Duodenal mucosa (tissue), 2 donors: ENCODE results near the gene GABRP.
"Not testable (repeated sequence)": the region's sequence is repeated elsewhere in the genome, so short reads cannot be mapped to it uniquely, and the experiment has no call there.

Experiments used
- H3K27ac ChIP-seq: one replicate; pipeline ENCODE4 v1.7.0; 2013; ENCODE audit warnings: low read depth, low read length
- H3K27me3 ChIP-seq, 2 donors: one replicate each; pipeline ENCODE4 v1.7.0; 2013; ENCODE audit warnings: low read length in 2 of 2, control low read depth in 1 of 2; ENCODE audit not compliant: insufficient read depth in 2 of 2, control insufficient read depth in 1 of 2
- H3K36me3 ChIP-seq, 2 donors: one replicate each; pipeline ENCODE4 v1.7.0; 2013; ENCODE audit warnings: low read length in 2 of 2, control low read depth in 1 of 2; ENCODE audit not compliant: insufficient read depth in 2 of 2, control insufficient read depth in 1 of 2
- H3K4me1 ChIP-seq, 2 donors: one replicate each; pipeline ENCODE4 v1.7.0; 2013; ENCODE audit warnings: low read length in 2 of 2, control low read depth in 1 of 2; ENCODE audit not compliant: insufficient read depth in 2 of 2, control insufficient read depth in 1 of 2
- H3K4me3 ChIP-seq, 2 donors: one replicate each; pipeline ENCODE4 v1.7.0; 2013; ENCODE audit warnings: low read length in 2 of 2, low read depth in 1 of 2
- H3K9ac ChIP-seq, 2 donors: one replicate each; pipeline ENCODE4 v1.7.0; 2013; ENCODE audit warnings: low read length in 2 of 2, low read depth in 1 of 2
- H3K9me3 ChIP-seq, 2 donors: one replicate each; pipeline ENCODE4 v1.7.0; 2013; ENCODE audit warnings: low read length in 2 of 2, control low read depth in 1 of 2; ENCODE audit not compliant: control insufficient read depth in 1 of 2

GABRP gene

DNA sequence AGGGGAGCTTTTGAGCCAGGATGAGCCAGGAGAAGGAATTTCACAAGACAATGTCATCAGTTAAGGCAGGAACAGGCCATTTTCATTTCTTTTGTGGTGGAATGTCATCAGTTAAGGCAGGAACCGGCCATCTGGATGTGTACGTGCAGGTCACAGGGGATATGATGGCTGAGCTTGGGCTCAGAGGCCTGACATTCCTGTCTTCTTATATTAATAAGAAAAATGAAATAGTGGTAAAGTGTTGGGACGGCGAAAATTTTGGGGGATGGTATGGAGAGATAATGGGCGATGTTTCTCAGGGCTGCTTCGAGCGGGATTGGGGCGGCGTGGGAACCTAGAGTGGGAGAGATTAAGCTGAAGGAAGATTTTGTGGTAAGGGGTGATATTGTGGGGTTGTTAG, 21.2 kb upstream of the GABRP start:
- not testable (repeated sequence) for H3K9ac ChIP-seq, H3K9me3 ChIP-seq, H3K36me3 ChIP-seq, H3K4me3 ChIP-seq, H3K27ac ChIP-seq, H3K27me3 ChIP-seq
- peaks cover 25 to 30% of the 10 kb centered on the region in 2 donors for H3K4me1 ChIP-seq

DNA sequence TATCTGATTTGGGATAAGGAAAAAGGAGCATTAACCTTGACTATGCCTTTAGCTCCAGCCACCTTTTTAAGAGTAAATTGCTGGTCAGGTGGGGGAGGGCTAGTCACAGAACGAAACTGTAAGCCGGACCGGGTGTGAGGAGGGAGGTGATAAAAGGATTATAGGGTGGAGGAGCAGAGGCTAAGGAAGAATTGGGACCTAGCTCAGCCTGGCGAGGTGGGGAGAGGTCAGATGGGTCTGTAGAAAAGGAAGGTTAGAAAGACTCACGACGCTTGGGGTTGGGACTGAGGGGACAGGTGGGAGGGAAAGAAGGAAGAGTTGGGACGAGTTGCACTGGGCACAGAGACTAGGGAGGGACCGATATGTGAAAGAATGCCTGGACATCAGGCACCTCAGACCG, 17.7 kb upstream of the GABRP start:
- not testable (repeated sequence) for H3K36me3 ChIP-seq, H3K4me3 ChIP-seq, H3K9me3 ChIP-seq, H3K9ac ChIP-seq, H3K27ac ChIP-seq, H3K27me3 ChIP-seq, H3K4me1 ChIP-seq

DNA sequence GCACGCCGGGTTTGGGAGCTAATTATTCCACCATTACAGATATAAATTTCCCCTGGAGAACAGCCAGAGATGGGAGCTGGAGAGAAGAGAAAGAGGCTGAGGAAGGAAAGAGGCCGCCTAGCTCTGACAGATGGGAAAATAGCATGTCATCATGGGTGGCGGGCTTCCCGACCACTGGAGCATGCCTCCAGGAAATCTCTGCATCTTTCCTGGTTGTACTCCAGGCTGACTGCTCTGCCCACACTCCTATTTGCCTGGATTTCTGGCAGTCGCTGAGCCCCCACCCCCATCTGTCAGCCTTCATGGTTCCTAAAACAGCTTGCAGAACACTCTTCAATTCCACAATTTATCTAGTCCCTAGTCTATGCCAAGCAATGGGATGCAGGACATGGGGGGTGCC, 14.3 kb upstream of the GABRP start:
- Histone ChIP-seq H3K27ac (no peak overlapping the region), H3K4me3 (no peak overlapping the region), H3K9me3 (no peaks in the 10 kb centered on the region), H3K27me3 (no peaks in the 10 kb centered on the region), H3K36me3 (no peaks in the 10 kb centered on the region), H3K9ac (no peak overlapping the region), H3K4me1 (peaks cover 25 to 30% of the 10 kb centered on the region in 2 donors)

DNA sequence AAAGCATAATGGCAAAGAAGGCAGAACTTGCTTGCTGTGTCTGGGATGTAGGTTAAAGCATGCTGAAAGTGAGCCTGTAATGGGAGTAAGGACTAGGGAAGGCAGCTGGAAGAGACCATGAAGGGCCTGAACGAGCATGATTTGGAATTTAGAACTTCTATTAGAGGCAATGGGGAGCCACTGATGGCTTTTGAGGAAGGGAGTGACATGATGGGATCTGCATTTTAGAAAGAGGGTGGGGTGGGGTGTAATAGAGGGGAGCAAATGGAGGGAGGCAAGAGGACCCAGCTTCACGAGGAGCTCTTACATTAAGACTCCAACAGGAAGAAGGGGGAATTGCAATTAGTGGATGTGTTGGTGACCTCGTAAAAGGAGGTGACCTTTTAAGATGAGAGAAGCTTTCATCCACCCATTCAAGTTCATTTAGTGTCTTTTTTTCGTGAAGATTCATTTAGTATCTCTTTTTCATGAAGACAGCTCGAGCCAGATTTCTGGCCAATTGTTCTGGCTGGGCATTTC, 13.6 kb upstream of the GABRP start:
- Histone ChIP-seq H3K4me1 (peaks cover 25 to 30% of the 10 kb centered on the region in 2 donors), H3K27ac (no peak overlapping the region), H3K9ac (no peak overlapping the region), H3K4me3 (no peak overlapping the region), H3K27me3 (no peaks in the 10 kb centered on the region), H3K9me3 (no peaks in the 10 kb centered on the region), H3K36me3 (no peaks in the 10 kb centered on the region)

DNA sequence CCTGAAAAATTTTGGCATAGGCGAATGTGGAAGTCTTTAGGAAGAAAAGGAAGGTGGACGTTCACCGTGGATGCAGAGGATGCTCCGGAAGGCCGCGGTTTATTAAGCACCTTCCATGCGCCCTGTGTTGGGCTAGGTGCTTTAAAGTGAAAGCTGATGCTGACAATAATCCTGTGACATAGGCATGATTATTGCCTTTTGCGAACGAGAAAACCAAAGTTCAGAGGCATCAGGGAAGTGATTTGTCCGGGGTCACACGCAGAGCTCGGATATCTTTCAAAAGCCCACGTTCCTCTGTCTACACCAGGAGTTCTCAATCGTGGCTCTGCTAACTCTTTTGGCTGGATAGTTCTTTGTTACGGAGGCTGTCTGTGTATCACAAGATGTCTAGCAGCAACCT, 12.0 kb upstream of the GABRP start:
- peak overlapping the region in 1 of 2 donors; percentile 54 for H3K9ac ChIP-seq
- H3K4me3 ChIP-seq: peak overlapping the region in 1 of 2 donors; percentile 43
- H3K27ac ChIP-seq: no peak overlapping the region
- no peaks in the 10 kb centered on the region for H3K36me3 ChIP-seq
- H3K4me1 ChIP-seq: peaks cover 25 to 30% of the 10 kb centered on the region in 2 donors
- no peaks in the 10 kb centered on the region for H3K9me3 ChIP-seq
- H3K27me3 ChIP-seq: no peaks in the 10 kb centered on the region

DNA sequence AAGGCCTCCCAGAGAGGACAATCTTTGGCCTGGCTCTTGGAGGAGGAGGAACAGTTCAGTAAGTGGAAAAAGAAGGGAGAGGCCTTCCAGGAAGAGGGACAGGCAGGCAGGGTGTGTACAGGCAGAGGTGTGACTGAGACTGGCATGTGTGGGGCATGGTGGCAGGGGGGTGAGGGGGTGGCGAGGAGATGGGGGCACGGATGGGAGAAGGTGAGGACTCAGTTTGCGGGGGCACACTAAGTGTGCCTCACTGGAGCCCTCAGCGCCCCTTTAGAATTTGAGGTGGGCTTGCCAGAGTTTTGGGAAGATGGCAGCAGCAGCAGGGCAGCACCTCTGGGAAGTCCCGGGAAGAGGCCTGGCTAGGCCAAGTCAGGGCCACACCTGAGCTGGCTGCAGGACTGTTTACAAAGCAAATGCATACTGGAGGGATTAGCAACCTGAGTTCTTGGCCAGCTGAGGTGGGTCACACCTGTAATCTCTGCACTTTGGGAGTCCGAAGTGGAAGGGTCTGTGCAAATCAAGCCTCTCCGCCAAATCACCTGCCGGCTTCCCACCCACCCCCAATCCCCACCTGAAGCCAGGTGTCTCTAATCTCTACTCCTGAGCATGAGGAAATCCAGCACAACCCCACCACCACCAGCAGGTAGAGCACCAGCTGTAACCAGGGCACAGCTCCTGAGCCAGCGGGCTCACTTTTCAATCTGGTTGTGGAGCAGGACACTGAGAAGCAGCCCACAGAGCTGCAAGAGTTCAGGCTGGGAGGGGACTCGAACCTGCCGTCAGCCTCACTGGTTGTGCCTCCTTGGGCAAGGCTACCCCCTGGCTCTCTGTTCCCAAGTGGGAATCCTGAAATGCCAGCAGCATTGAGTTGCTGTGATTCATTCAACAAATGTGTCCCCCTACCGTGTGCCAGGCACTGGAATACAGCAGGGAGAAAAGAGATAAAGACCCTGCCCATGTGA, 10.2 kb upstream of the GABRP start:
- H3K9ac ChIP-seq: peak overlapping the region in 1 of 2 donors; percentile 49
- no peaks in the 10 kb centered on the region for H3K9me3 ChIP-seq
- H3K27me3 ChIP-seq: no peaks in the 10 kb centered on the region
- H3K4me3 ChIP-seq: no peak overlapping the region
- H3K36me3 ChIP-seq: no peaks in the 10 kb centered on the region
- H3K27ac ChIP-seq: peak overlapping the region; percentile 77
- H3K4me1 ChIP-seq: peaks cover 25 to 30% of the 10 kb centered on the region in 2 donors

DNA sequence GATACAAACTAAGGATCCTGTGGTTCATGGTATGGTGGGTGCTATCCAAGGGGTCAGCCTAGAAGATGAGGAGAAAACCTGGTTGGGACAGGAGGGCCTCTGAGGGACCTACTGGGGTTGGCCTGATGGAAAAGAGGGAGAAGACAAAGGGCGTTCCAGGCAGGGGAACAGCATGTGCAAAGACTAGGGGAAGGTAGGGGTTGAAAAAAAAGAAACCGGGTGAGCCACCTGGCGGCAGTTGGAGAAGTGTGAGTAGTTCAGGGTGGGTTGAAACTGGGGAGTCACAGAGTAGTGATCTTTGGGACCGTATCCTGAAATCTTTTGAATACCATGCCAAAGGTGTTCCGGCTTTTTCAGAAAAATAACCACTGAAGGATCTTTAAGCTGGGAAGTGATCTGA, 8.7 kb upstream of the GABRP start:
- H3K27me3 ChIP-seq: no peaks in the 10 kb centered on the region
- H3K4me1 ChIP-seq: peaks cover 25 to 36% of the 10 kb centered on the region in 2 donors
- no peak overlapping the region for H3K9ac ChIP-seq
- H3K9me3 ChIP-seq: no peaks in the 10 kb centered on the region
- no peak overlapping the region for H3K4me3 ChIP-seq
- H3K36me3 ChIP-seq: no peaks in the 10 kb centered on the region
- H3K27ac ChIP-seq: no peak overlapping the region

DNA sequence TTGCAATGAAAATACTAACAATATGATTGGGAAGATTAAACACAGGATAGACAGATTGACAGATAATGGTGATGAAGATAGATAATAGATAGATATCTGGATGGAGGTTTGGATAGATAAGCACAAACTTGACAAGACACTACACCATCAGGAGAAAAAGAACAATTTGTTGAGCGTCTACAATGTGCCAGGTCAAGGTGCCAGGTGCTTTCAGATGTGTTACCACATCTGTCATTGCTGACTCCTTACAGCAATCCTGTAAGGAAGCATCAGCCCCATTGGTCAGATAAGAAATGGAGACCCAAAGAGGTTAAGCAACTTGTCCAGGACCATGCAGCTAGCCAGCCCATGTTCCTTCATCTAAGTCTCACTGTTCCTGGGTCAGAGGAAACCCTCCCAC, 1.6 kb upstream of the GABRP start:
- no peak overlapping the region for H3K9ac ChIP-seq
- peaks cover 7 to 31% of the 10 kb centered on the region in 2 donors for H3K4me1 ChIP-seq
- no peak overlapping the region for H3K4me3 ChIP-seq
- H3K9me3 ChIP-seq: no peaks in the 10 kb centered on the region
- no peak overlapping the region for H3K27ac ChIP-seq
- H3K27me3 ChIP-seq: no peaks in the 10 kb centered on the region
- H3K36me3 ChIP-seq: no peaks in the 10 kb centered on the region

DNA sequence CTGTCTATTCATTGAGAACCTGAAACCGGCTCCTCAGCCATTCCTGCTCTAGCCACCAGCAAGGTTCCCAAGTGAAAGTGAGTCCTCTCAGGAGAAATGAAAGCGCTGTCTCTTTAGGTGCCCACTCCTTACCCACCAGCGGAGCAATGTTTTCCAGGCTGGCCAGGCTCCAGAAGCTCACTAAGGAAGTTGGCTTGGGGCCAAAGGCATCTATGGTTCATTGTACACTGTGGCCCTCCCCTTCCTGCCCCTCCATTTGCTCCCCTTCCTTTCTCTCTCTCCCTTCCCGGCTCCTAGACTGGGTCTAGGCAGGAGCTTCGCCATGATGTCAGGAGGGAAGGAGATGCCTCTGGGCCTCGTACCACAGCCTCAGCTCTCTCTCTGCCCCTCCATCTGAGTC, 1.1 kb upstream of the GABRP start:
- H3K27ac ChIP-seq: no peak overlapping the region
- H3K4me3 ChIP-seq: no peak overlapping the region
- no peaks in the 10 kb centered on the region for H3K9me3 ChIP-seq
- no peaks in the 10 kb centered on the region for H3K36me3 ChIP-seq
- H3K27me3 ChIP-seq: no peaks in the 10 kb centered on the region
- no peak overlapping the region for H3K9ac ChIP-seq
- H3K4me1 ChIP-seq: peaks cover 7 to 31% of the 10 kb centered on the region in 2 donors

DNA sequence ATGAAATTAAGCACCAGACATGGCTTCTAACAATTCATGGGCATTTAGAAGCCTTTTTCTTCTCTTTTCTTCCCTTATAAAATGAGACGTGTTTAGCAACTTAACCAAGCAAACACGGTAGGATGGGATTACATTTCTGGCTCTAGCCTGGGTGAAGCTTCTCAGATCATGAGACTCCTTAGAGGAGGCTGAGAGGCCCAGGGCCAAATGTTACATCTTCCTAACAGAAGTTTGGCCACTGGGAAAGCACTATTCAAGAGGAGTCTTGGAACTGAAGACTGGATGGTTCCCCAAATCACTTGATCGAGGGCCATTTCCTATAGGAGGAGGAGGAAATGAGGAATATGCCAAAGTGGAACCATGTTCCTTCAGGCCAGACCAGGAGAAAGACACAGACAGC, 1.9 kb downstream of the GABRP start:
- no peak overlapping the region for H3K9ac ChIP-seq
- no peaks in the 10 kb centered on the region for H3K27me3 ChIP-seq
- no peaks in the 10 kb centered on the region for H3K9me3 ChIP-seq
- H3K4me3 ChIP-seq: no peak overlapping the region
- H3K4me1 ChIP-seq: peaks cover 7 to 24% of the 10 kb centered on the region in 2 donors
- H3K36me3 ChIP-seq: no peaks in the 10 kb centered on the region
- H3K27ac ChIP-seq: no peak overlapping the region
